Naive B cell (primary cell): ENCODE data around the gene RANBP17. TPM values are rescaled to one million over a fixed set of nuclear protein-coding genes. Genes with fewer than 3 reads are reported as not detected.

Experiments
- ATAC-seq, 2 donors: fragments of 150-1000 bp; cut with Tn5 transposase; 2 replicates each; pipeline ENCODE4 v1.10.0; 2021; ENCODE audit warnings: low read depth in 2 of 2, mild to moderate bottlenecking in 2 of 2, moderate library complexity in 2 of 2
- DNase-seq: peaks from one replicate; pipeline ENCODE4 v3.0.0; 2022
- H3K27ac Mint-ChIP-seq, 6 donors: one replicate each; pipeline ENCODE4 v1.8.0; 2020 to 2022; ENCODE audit warnings: mild to moderate bottlenecking in 6 of 6, mixed read lengths in 6 of 6, moderate library complexity in 5 of 6, inconsistent platforms in 2 of 6
- H3K27me3 Mint-ChIP-seq, 3 donors: one replicate each; pipeline ENCODE4 v1.8.0; 2021 to 2022; ENCODE audit warnings: mixed read lengths in 3 of 3, mild to moderate bottlenecking in 1 of 3
- H3K36me3 Mint-ChIP-seq, 2 donors: one replicate each; pipeline ENCODE4 v1.8.0; 2020 to 2022; ENCODE audit warnings: mixed read lengths in 2 of 2, inconsistent platforms in 1 of 2, mild to moderate bottlenecking in 1 of 2
- H3K4me1 Mint-ChIP-seq, 3 donors: one replicate each; pipeline ENCODE4 v1.8.0; 2020 to 2022; ENCODE audit warnings: mixed read lengths in 3 of 3, inconsistent platforms in 1 of 3, mild to moderate bottlenecking in 1 of 3, moderate library complexity in 1 of 3
- H3K4me3 Mint-ChIP-seq, 8 donors: one replicate each; pipeline ENCODE4 v1.8.0; 2020 to 2022; ENCODE audit warnings: mild to moderate bottlenecking in 8 of 8, mixed read lengths in 8 of 8, moderate library complexity in 8 of 8, inconsistent platforms in 2 of 8
- H3K9me3 Mint-ChIP-seq, 7 donors: one replicate each; pipeline ENCODE4 v1.8.0; 2020 to 2022; ENCODE audit warnings: mixed read lengths in 7 of 7, mild to moderate bottlenecking in 5 of 7, inconsistent platforms in 2 of 7, moderate library complexity in 1 of 7
- polyA plus RNA-seq, 6 donors: library from polyadenylated mRNA; unstranded; fragments of 300-500 nt; fragmentation: Illumina TruSeq; gene quantifications; one replicate each; pipeline ENCODE4 v1.2.3, GENCODE V29; 2021; ENCODE audit warnings: low read depth in 6 of 6

The RANBP17 gene
- polyA plus RNA-seq, 6 donors from 2014 or later = not detected

DNA sequence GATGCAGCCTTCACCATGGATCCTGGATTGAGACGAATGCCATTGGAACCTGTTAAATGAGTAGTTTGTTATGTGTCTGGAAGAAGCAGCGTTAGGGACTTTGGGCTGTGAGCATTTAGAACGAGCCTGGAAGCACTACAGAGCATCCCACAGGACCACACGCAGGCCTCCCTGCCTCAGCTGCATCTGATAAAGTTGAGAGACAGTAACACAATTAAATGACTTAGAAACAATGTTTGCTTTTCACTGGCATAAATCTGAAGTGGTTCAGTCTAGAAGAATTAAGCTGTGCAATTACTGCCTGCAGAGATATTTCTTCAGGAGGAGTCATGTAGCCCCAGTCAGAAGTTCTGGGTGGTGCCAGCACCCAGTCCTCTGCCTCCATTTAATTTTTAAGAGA is 437.4 kb downstream of the RANBP17 start:
- Mint-ChIP-seq H3K36me3 (no peaks in the 10 kb centered on the region), H3K4me3 (no peak overlapping the region), H3K9me3 (peaks cover 0 to 2% (median 0%) of the 10 kb centered on the region in 7 donors), H3K4me1 (no peaks in the 10 kb centered on the region), H3K27me3 (peaks cover 39 to 48% (median 47%) of the 10 kb centered on the region in 3 donors), H3K27ac (no peak overlapping the region)
- ATAC-seq = no peak
- DNase-seq = no peak

DNA sequence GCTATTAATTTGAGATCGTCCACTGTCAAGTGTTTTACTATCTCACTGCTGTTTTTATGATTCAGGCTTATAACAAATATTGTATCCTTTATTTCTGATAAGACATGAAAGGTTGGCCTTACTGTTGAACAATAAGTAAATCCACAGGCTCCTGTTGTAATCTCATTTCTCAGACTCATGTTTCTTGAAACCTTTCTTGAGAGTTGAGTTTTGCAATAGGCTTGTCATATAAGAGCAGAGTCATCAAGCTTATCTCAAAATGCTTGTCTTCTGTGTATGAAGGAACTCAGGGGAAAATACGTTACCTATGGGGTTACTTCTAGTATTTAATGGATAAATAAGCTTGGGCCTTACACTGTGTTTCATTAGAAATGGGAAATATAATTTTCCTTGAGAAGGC is 438.0 kb downstream of the RANBP17 start:
- Mint-ChIP-seq H3K9me3 (peaks cover 0 to 2% (median 0%) of the 10 kb centered on the region in 7 donors), H3K4me1 (no peaks in the 10 kb centered on the region), H3K36me3 (no peaks in the 10 kb centered on the region), H3K27me3 (peaks cover 45 to 53% (median 49%) of the 10 kb centered on the region in 3 donors), H3K4me3 (no peak overlapping the region), H3K27ac (no peak overlapping the region)
- ATAC-seq = no peak
- no peak for DNase-seq

DNA sequence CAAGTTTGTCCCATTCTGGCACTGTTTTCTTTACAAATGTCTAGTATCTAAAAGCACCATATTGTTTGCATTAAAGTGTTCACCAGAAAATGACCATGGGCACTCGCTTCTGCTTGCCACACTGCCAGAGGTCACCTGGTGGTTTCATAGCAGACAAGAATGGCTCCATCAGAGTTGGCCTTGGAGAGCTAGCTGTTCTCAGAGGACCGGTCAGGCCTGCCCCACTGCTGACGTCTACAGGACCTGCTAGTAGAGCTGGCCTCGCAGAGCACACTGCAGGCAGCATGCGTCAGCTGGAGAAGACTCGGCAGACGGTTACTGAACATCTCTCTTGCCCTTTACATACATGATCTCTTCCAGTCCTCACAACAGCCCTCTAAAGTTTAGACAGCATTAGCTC is 438.5 kb downstream of the RANBP17 start:
- Mint-ChIP-seq H3K27me3 (peaks cover 46 to 53% (median 52%) of the 10 kb centered on the region in 3 donors), H3K27ac (no peak overlapping the region), H3K4me3 (no peak overlapping the region), H3K36me3 (no peaks in the 10 kb centered on the region), H3K9me3 (peaks cover 0 to 2% (median 0%) of the 10 kb centered on the region in 7 donors), H3K4me1 (no peaks in the 10 kb centered on the region)
- ATAC-seq (no peak), DNase-seq (no peak)

GRCh38 chr5:171306166-171306565 is 444.3 kb downstream of the RANBP17 start:
- Mint-ChIP-seq H3K27ac (peak overlapping the region in 1 of 6 donors; percentile 83), H3K27me3 (peaks cover 55 to 90% (median 73%) of the 10 kb centered on the region in 3 donors), H3K36me3 (peaks cover 0 to 9% of the 10 kb centered on the region in 2 donors), H3K4me3 (no peak overlapping the region), H3K9me3 (peaks cover 0 to 5% (median 0%) of the 10 kb centered on the region in 7 donors), H3K4me1 (peaks cover 7 to 16% (median 10%) of the 10 kb centered on the region in 3 donors)
- ATAC-seq = no peak
- DNase-seq = no peak

- DNase-seq (no peak), ATAC-seq (no peak)
- Mint-ChIP-seq H3K4me1 (peaks cover 7 to 16% (median 10%) of the 10 kb centered on the region in 3 donors), H3K27me3 (peaks cover 51 to 86% (median 68%) of the 10 kb centered on the region in 3 donors), H3K27ac (no peak overlapping the region), H3K9me3 (peaks cover 0 to 5% (median 0%) of the 10 kb centered on the region in 7 donors), H3K36me3 (peaks cover 0 to 9% of the 10 kb centered on the region in 2 donors), H3K4me3 (no peak overlapping the region)
Observed at GRCh38 chr5:171306781-171307591, 445.2 kb downstream of the RANBP17 start.

GRCh38 chr5:171307789-171308452 is 446.1 kb downstream of the RANBP17 start:
- ATAC-seq (no peak), DNase-seq (no peak)
- peaks cover 10 to 21% (median 17%) of the 10 kb centered on the region in 3 donors for H3K4me1 Mint-ChIP-seq
- H3K9me3 Mint-ChIP-seq = peaks cover 0 to 5% (median 1%) of the 10 kb centered on the region in 7 donors
- H3K27ac Mint-ChIP-seq = no peak overlapping the region
- peaks cover 3 to 13% of the 10 kb centered on the region in 2 donors for H3K36me3 Mint-ChIP-seq
- H3K4me3 Mint-ChIP-seq = no peak overlapping the region
- H3K27me3 Mint-ChIP-seq = peaks cover 46 to 83% (median 64%) of the 10 kb centered on the region in 3 donors

GRCh38 chr5:171308453-171309275 is 446.8 kb downstream of the RANBP17 start, which contains the start of gene TLX3:
Gene TLX3, plus strand, starts transcription at chr5:171309248. Its CDS starts 118 bp downstream, at chr5:171309366.
- no peak for ATAC-seq
- no peak for DNase-seq
- peak within 1 kb of the TSS in 5 of 8 donors; percentile 20 to 81 (median 37) for H3K4me3 Mint-ChIP-seq
- H3K4me1 Mint-ChIP-seq = peaks cover 14 to 28% (median 25%) of the 10 kb centered on the region in 3 donors
- H3K27ac Mint-ChIP-seq = peak within 1 kb of the TSS in 1 of 6 donors; percentile 90
- peaks cover 0 to 5% (median 2%) of the 10 kb centered on the region in 7 donors for H3K9me3 Mint-ChIP-seq
- peaks cover 5 to 20% of the 10 kb centered on the region in 2 donors for H3K36me3 Mint-ChIP-seq
- H3K27me3 Mint-ChIP-seq = peaks cover 44 to 83% (median 68%) of the 10 kb centered on the region in 3 donors

GRCh38 chr5:171309276-171310211 is 447.7 kb downstream of the RANBP17 start:
- DNase-seq = no peak
- no peak overlapping the region for H3K27ac Mint-ChIP-seq
- H3K4me1 Mint-ChIP-seq = peaks cover 14 to 36% (median 28%) of the 10 kb centered on the region in 3 donors
- H3K36me3 Mint-ChIP-seq = peaks cover 5 to 20% of the 10 kb centered on the region in 2 donors
- peaks cover 42 to 83% (median 64%) of the 10 kb centered on the region in 3 donors for H3K27me3 Mint-ChIP-seq
- peak overlapping the region in 1 of 8 donors; percentile 37 for H3K4me3 Mint-ChIP-seq
- no peak for ATAC-seq
- H3K9me3 Mint-ChIP-seq = peaks cover 0 to 5% (median 2%) of the 10 kb centered on the region in 7 donors

- Mint-ChIP-seq H3K27ac (peak overlapping the region in 2 of 6 donors; percentile 20 to 89), H3K27me3 (peaks cover 41 to 83% (median 59%) of the 10 kb centered on the region in 3 donors), H3K36me3 (peaks cover 5 to 20% of the 10 kb centered on the region in 2 donors), H3K9me3 (peaks cover 0 to 5% (median 2%) of the 10 kb centered on the region in 7 donors), H3K4me3 (peak overlapping the region in 3 of 8 donors; percentile 42 to 69 (median 54)), H3K4me1 (peaks cover 14 to 36% (median 34%) of the 10 kb centered on the region in 3 donors)
- DNase-seq = no peak
- no peak for ATAC-seq
Observed at GRCh38 chr5:171310212-171310818, 448.5 kb downstream of the RANBP17 start.

DNA sequence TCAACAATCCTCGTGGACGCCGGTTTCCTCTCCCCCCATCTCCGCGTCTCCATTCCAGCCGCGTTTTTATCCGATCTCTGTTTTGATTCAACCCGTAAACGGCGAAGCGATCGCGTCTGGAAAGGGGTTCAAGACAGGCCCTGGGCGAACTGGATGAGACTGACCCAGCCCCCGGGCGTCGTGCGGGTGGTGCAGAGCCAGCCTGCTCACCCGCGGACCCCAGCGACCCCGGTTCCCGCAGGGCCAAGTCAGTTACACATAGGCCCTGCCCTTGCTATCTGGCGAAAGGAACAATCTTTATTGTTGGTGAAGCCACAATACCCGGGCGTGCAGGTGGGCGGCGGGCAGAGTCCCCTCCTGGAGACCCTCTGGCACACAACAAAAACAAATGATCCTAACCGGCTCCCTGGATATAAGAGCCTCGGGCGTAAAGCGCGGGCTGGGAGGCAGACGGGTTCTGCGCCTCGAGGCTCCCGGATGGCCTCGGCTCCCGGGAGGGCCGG is 449.1 kb downstream of the RANBP17 start:
- DNase-seq (no peak), ATAC-seq (no peak)
- Mint-ChIP-seq H3K4me3 (peak overlapping the region in 3 of 8 donors; percentile 10 to 54 (median 42)), H3K9me3 (peaks cover 0 to 5% (median 2%) of the 10 kb centered on the region in 7 donors), H3K4me1 (peaks cover 14 to 36% (median 36%) of the 10 kb centered on the region in 3 donors), H3K27ac (peak overlapping the region in 2 of 6 donors; percentile 20 to 32), H3K36me3 (peaks cover 5 to 20% of the 10 kb centered on the region in 2 donors), H3K27me3 (peaks cover 38 to 81% (median 56%) of the 10 kb centered on the region in 3 donors)

GRCh38 chr5:171311322-171312077 is 449.7 kb downstream of the RANBP17 start:
- H3K4me3 Mint-ChIP-seq = peak overlapping the region in 1 of 8 donors; percentile 42
- H3K9me3 Mint-ChIP-seq = peaks cover 0 to 5% (median 2%) of the 10 kb centered on the region in 7 donors

More at GRCh38 chr5:171311322-171312077, 449.7 kb downstream of the RANBP17 start:
- Mint-ChIP-seq H3K27ac (no peak overlapping the region), H3K27me3 (peaks cover 36 to 81% (median 56%) of the 10 kb centered on the region in 3 donors), H3K4me1 (peaks cover 14 to 40% (median 40%) of the 10 kb centered on the region in 3 donors), H3K36me3 (peaks cover 5 to 20% of the 10 kb centered on the region in 2 donors)
- no peak for ATAC-seq
- DNase-seq = no peak
